ENCODE results near the gene SGCG.

- no peak for TF ChIP-seq FOXA1 (IDR thresholded peaks at IDR 0.05)
- TF ChIP-seq BHLHE40 (IDR thresholded peaks at IDR 0.05; ENCODE audit: borderline replicate concordance), result no peak
- no peak for TF ChIP-seq NFRKB (IDR thresholded peaks at IDR 0.05)
- no peak for TF ChIP-seq L3MBTL2 (conservative IDR thresholded peaks at IDR 0.05)
- TF ChIP-seq FOXM1 (IDR thresholded peaks at IDR 0.05; ENCODE audit: borderline replicate concordance), result no peak
- TF ChIP-seq ZNF384 (IDR thresholded peaks at IDR 0.05), result no peak
- no peak for TF ChIP-seq SP1 (IDR thresholded peaks at IDR 0.05)
- TF ChIP-seq SUZ12 (IDR thresholded peaks at IDR 0.05), result no peak
- TF ChIP-seq ELF4 (IDR thresholded peaks at IDR 0.05), result no peak
- no peak for TF ChIP-seq PKNOX1 (IDR thresholded peaks at IDR 0.05)
- TF ChIP-seq HDGF (IDR thresholded peaks at IDR 0.05; ENCODE audit: borderline replicate concordance), result no peak
Observed at GRCh38 chr13:23180711-23181110, at the start of gene SGCG.

All from HEK293T (cell line).